DOHH2 (cell line): ENCODE measurements around the gene SLC35B4.

Experiments
- H3F3A ChIP-seq: fragments of 200-600 bp; sonication (generic), shearing (Covaris generic); 2 replicates; pipeline ENCODE4 v1.6.0; 2016; ENCODE audit warnings: antibody characterized with exemption, mild to moderate bottlenecking; ENCODE audit not compliant: control insufficient read depth, insufficient read depth
- H3K27ac ChIP-seq: fragments of 200-600 bp; sonication (generic); 2 replicates; pipeline ENCODE4 v1.5.1; 2014; ENCODE audit warnings: low read depth, mild to moderate bottlenecking, low read length, moderate library complexity
- H3K27me3 ChIP-seq: fragments of 200-600 bp; sonication (generic); 2 replicates; pipeline ENCODE4 v1.6.1; 2014; ENCODE audit warnings: mild to moderate bottlenecking, low read length, mixed read lengths; ENCODE audit not compliant: control insufficient read depth
- H3K36me3 ChIP-seq: fragments of 200-600 bp; sonication (generic); 2 replicates; pipeline ENCODE4 v1.6.1; 2014; ENCODE audit warnings: mild to moderate bottlenecking, low read length, moderate library complexity, mixed read lengths; ENCODE audit not compliant: control insufficient read depth
- H3K4me1 ChIP-seq: fragments of 200-600 bp; sonication (generic); 2 replicates; pipeline ENCODE4 v1.6.1; 2014; ENCODE audit warnings: mild to moderate bottlenecking, low read length, mixed read lengths; ENCODE audit not compliant: control insufficient read depth
- H3K4me2 ChIP-seq: fragments of 200-600 bp; sonication (generic); 2 replicates; pipeline ENCODE4 v1.6.0; 2014; ENCODE audit warnings: mild to moderate bottlenecking, low read length, moderate library complexity
- H3K4me3 ChIP-seq: fragments of 200-600 bp; sonication (generic); 2 replicates; pipeline ENCODE4 v1.5.1; 2014; ENCODE audit warnings: mild to moderate bottlenecking, low read length, mixed read lengths
- H3K79me2 ChIP-seq: fragments of 200-600 bp; sonication (generic); 2 replicates; pipeline ENCODE4 v1.6.1; 2014; ENCODE audit warnings: mild to moderate bottlenecking, low read length, mixed read lengths; ENCODE audit not compliant: control insufficient read depth
- H3K9me2 ChIP-seq: fragments of 200-600 bp; sonication (generic); replicated peaks from 2 replicates; pipeline ENCODE4 v1.6.1; 2014; ENCODE audit warnings: mild to moderate bottlenecking, low read length, mixed read lengths; ENCODE audit not compliant: control insufficient read depth
- H3K9me3 ChIP-seq: fragments of 200-600 bp; sonication (generic); 2 replicates; pipeline ENCODE4 v1.6.1; 2014; ENCODE audit warnings: antibody characterized with exemption, low read length, mixed read lengths; ENCODE audit not compliant: control insufficient read depth, insufficient read depth
- H4K20me1 ChIP-seq: fragments of 200-600 bp; sonication (generic); 2 replicates; pipeline ENCODE4 v1.6.0; 2014; ENCODE audit warnings: low read depth, mild to moderate bottlenecking, antibody characterized with exemption, low read length, moderate library complexity; ENCODE audit not compliant: control insufficient read depth, insufficient read depth
- CTCF ChIP-seq: fragments of 200-600 bp; sonication (generic); IDR thresholded peaks from one replicate; pipeline ENCODE4 v1.5.1; 2014; ENCODE audit warnings: antibody characterized with exemption, mild to moderate bottlenecking, low read depth, low read length; ENCODE audit not compliant: poor library complexity, severe bottlenecking
- EZH2phosphoT487 ChIP-seq: fragments of 200-600 bp; sonication (generic); IDR thresholded peaks from 2 replicates; pipeline ENCODE4 v1.6.1; 2017; ENCODE audit warnings: borderline replicate concordance, mild to moderate bottlenecking, antibody characterized with exemption, low read length, moderate library complexity, mixed read lengths

The SLC35B4 gene

DNA sequence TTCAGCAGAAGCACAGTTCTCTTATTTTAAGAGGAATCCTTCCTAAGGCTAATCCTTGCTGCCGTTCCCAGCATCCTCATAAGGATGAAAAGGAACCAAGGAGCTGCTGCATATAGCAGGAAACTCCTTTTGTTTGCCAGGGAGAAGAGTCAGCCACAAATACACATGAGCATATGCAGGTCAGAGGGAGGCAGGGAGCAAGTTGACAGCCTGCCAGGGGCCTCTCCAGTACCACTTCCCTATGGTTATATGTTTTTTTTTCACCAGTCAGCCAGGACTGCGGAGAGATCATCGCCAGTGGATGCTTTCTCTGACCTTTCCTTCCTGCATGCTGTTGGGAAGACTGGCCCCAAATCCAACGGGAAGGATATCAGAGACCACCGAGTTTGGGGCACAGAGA lies 39.8 kb downstream of the SLC35B4 start:
- Histone ChIP-seq H3K79me2 (no peaks in the 10 kb centered on the region), H3K9me2 (no peaks in the 10 kb centered on the region), H3K27me3 (peaks cover 16% of the 10 kb centered on the region; the same call in 1 of the 2 replicates), H3K4me2 (no peak overlapping the region), H3K4me1 (no peaks in the 10 kb centered on the region), H3K4me3 (no peak overlapping the region), H3K27ac (no peak overlapping the region), H3K36me3 (no peaks in the 10 kb centered on the region), H4K20me1 (no peaks in the 10 kb centered on the region), H3F3A (no peaks in the 10 kb centered on the region), H3K9me3 (no peaks in the 10 kb centered on the region)
- no peak for TF ChIP-seq EZH2phosphoT487
- no peak for TF ChIP-seq CTCF

GRCh38 chr7:134262322-134262721 lies 54.4 kb downstream of the SLC35B4 start:
- no peaks in the 10 kb centered on the region for H3F3A ChIP-seq
- H3K4me2 ChIP-seq = no peak overlapping the region
- H3K79me2 ChIP-seq = no peaks in the 10 kb centered on the region
- no peaks in the 10 kb centered on the region for H3K9me3 ChIP-seq
- H3K9me2 ChIP-seq = no peaks in the 10 kb centered on the region
- no peaks in the 10 kb centered on the region for H3K36me3 ChIP-seq
- H3K4me1 ChIP-seq = no peaks in the 10 kb centered on the region
- H3K27ac ChIP-seq = no peak overlapping the region
- H3K4me3 ChIP-seq = no peak overlapping the region
- H3K27me3 ChIP-seq = no peaks in the 10 kb centered on the region
- TF ChIP-seq CTCF (no peak), EZH2phosphoT487 (no peak)
- H4K20me1 ChIP-seq = no peaks in the 10 kb centered on the region

GRCh38 chr7:134255814-134256213 lies 60.9 kb downstream of the SLC35B4 start:
- Histone ChIP-seq H3K27me3 (no peaks in the 10 kb centered on the region), H3K4me3 (no peak overlapping the region), H3K4me2 (no peak overlapping the region), H4K20me1 (no peaks in the 10 kb centered on the region), H3K79me2 (no peaks in the 10 kb centered on the region), H3K36me3 (no peaks in the 10 kb centered on the region), H3K9me3 (no peaks in the 10 kb centered on the region), H3K4me1 (no peaks in the 10 kb centered on the region), H3K9me2 (no peaks in the 10 kb centered on the region), H3F3A (no peaks in the 10 kb centered on the region), H3K27ac (no peak overlapping the region)
- TF ChIP-seq EZH2phosphoT487 (no peak), CTCF (no peak)

GRCh38 chr7:134254311-134254710 lies 62.4 kb downstream of the SLC35B4 start:
- no peaks in the 10 kb centered on the region for H3K9me3 ChIP-seq
- no peaks in the 10 kb centered on the region for H3F3A ChIP-seq
- no peak overlapping the region for H3K4me3 ChIP-seq
- H4K20me1 ChIP-seq = no peaks in the 10 kb centered on the region
- no peaks in the 10 kb centered on the region for H3K9me2 ChIP-seq
- no peak overlapping the region for H3K27ac ChIP-seq
- H3K4me2 ChIP-seq = no peak overlapping the region
- H3K27me3 ChIP-seq = no peaks in the 10 kb centered on the region
- H3K79me2 ChIP-seq = no peaks in the 10 kb centered on the region
- TF ChIP-seq EZH2phosphoT487 (no peak), CTCF (peak; percentile 36)
- no peaks in the 10 kb centered on the region for H3K4me1 ChIP-seq
- no peaks in the 10 kb centered on the region for H3K36me3 ChIP-seq
